B cell (primary cell): ENCODE data around the gene ATP1A4. TPM values are rescaled to one million over a fixed set of nuclear protein-coding genes. Genes with fewer than 3 reads are reported as not detected.

Experiments used
- ATAC-seq: fragments of 200-7000 bp; cut with Tn5 transposase; one replicate; pipeline ENCODE4 v1.10.0; 2021; ENCODE audit warnings: low read depth, mild to moderate bottlenecking, moderate number of reproducible peaks, moderate library complexity
- CTCF ChIA-PET: fragments of 350-600 bp; sonication (Branson Sonifier 250); formaldehyde crosslinking; loops from one replicate; lab custom pipeline; 2021; ENCODE audit warnings: antibody characterized with exemption, inconsistent platforms; lab: Charles Lee
- POLR2A ChIA-PET: fragments of 350-600 bp; sonication (Branson Sonifier 250); formaldehyde crosslinking; loops from one replicate; lab custom pipeline; 2021; ENCODE audit warnings: antibody characterized with exemption; lab: Charles Lee
- DNase-seq: peaks from one replicate; pipeline ENCODE4 v3.0.0; 2013
- H2AFZ ChIP-seq: 2 replicates; pipeline ENCODE4 v1.6.1; 2012; ENCODE audit warnings: mild to moderate bottlenecking, low read depth, low read length; ENCODE audit not compliant: insufficient read depth, poor library complexity, severe bottlenecking
- H3K27ac ChIP-seq, 2 donors: 1 replicate in 1 of 2; 2 replicates in 1 of 2; pipeline ENCODE4 v1.5.1; 2012 to 2013; ENCODE audit warnings: low read length in 2 of 2, mild to moderate bottlenecking in 2 of 2, moderate library complexity in 1 of 2
- H3K27me3 ChIP-seq, 4 experiments: fragments of 200-600 bp in 1 of 4; sonication (generic) in 1 of 4; replicated peaks in 1 of 4; 1 replicate in 2 of 4; 2 replicates in 2 of 4; pipeline versions ENCODE4 v1.6.1 to v1.7.0; 2013 to 2016; ENCODE audit warnings: low read length in 3 of 4, mild to moderate bottlenecking in 2 of 4, mixed read lengths in 1 of 4, moderate library complexity in 1 of 4; ENCODE audit not compliant: insufficient read depth in 4 of 4, control insufficient read depth in 3 of 4; ENCODE audit errors: control extremely low read depth in 1 of 4
- H3K36me3 ChIP-seq, 2 experiments: replicated peaks in 1 of 2; 1 replicate in 1 of 2; 2 replicates in 1 of 2; pipeline versions ENCODE4 v1.6.1 to v1.7.1; 2013; ENCODE audit warnings: low read length in 1 of 2; ENCODE audit not compliant: insufficient read depth in 2 of 2, control insufficient read depth in 1 of 2; ENCODE audit errors: control extremely low read depth in 1 of 2, extremely low read depth in 1 of 2
- H3K4me1 ChIP-seq, 2 donors: fragments of 200-600 bp in 1 of 2; sonication (generic) in 1 of 2; 1 replicate in 1 of 2; 2 replicates in 1 of 2; pipeline versions ENCODE4 v1.5.1 to v1.6.1; 2013 to 2017; ENCODE audit warnings: low read length in 2 of 2; ENCODE audit not compliant: control insufficient read depth in 2 of 2, insufficient read depth in 2 of 2
- H3K4me2 ChIP-seq: replicated peaks from 2 replicates; pipeline ENCODE3; 2012; ENCODE audit warnings: mild to moderate bottlenecking, low read depth, low read length; ENCODE audit not compliant: poor library complexity, severe bottlenecking
- H3K4me3 ChIP-seq, 5 experiments: fragments of 200-600 bp in 1 of 5; sonication (generic) in 1 of 5; 1 replicate in 3 of 5; 2 replicates in 2 of 5; pipeline versions ENCODE4 v1.5.1 to v1.7.0; 2011 to 2016; ENCODE audit warnings: low read length in 4 of 5, mild to moderate bottlenecking in 4 of 5, low read depth in 2 of 5, control low read depth in 1 of 5, moderate library complexity in 1 of 5; ENCODE audit not compliant: insufficient read depth in 1 of 5; ENCODE audit errors: control extremely low read depth in 1 of 5, extremely low read depth in 1 of 5
- H3K79me2 ChIP-seq: fragments of 200-600 bp; sonication (generic); one replicate; pipeline ENCODE4 v1.6.0; 2016; ENCODE audit warnings: low read length; ENCODE audit not compliant: control insufficient read depth, insufficient read depth
- H3K9ac ChIP-seq: fragments of 200-600 bp; sonication (generic); 2 replicates; pipeline ENCODE4 v1.6.1; 2017; ENCODE audit warnings: mild to moderate bottlenecking, low read length, moderate library complexity
- H3K9me3 ChIP-seq, 3 donors: one replicate each; pipeline versions ENCODE4 v1.6.1 to v1.7.1; 2013; ENCODE audit warnings: low read length in 2 of 3; ENCODE audit not compliant: control insufficient read depth in 2 of 3, insufficient read depth in 1 of 3; ENCODE audit errors: control extremely low read depth in 1 of 3
- H4K20me1 ChIP-seq: 2 replicates; pipeline ENCODE4 v1.6.0; 2012; ENCODE audit warnings: mild to moderate bottlenecking, low read length; ENCODE audit not compliant: insufficient read depth, control insufficient read depth, poor library complexity, severe bottlenecking
- H3K27ac Mint-ChIP-seq: one replicate; pipeline ENCODE4 v1.8.0; 2021; ENCODE audit warnings: mixed read lengths
- H3K27me3 Mint-ChIP-seq: one replicate; pipeline ENCODE4 v1.8.0; 2021; ENCODE audit warnings: mixed read lengths
- H3K4me1 Mint-ChIP-seq: one replicate; pipeline ENCODE4 v1.8.0; 2021; ENCODE audit warnings: mixed read lengths
- H3K4me3 Mint-ChIP-seq: one replicate; pipeline ENCODE4 v1.8.0; 2021; ENCODE audit warnings: mixed read lengths
- H3K9me3 Mint-ChIP-seq: one replicate; pipeline ENCODE4 v1.8.0; 2022; ENCODE audit warnings: mixed read lengths; ENCODE audit not compliant: insufficient read depth
- CTCF ChIP-seq: fragments of 200-600 bp; IDR thresholded peaks from one replicate; pipeline ENCODE4 v1.8.0; 2022; ENCODE audit warnings: antibody characterized with exemption, mild to moderate bottlenecking
- EZH2 ChIP-seq: IDR thresholded peaks from 2 replicates; pipeline ENCODE4 v1.6.1; 2012; ENCODE audit warnings: borderline replicate concordance, low read depth, mild to moderate bottlenecking, moderate library complexity, low read length; ENCODE audit not compliant: insufficient read depth, poor library complexity, severe bottlenecking
- WGBS: methylation state at CpG from one replicate; pipeline ENCODE4 v1.1.5; 2013; ENCODE audit warnings: missing lambda C conversion rate; ENCODE audit not compliant: insufficient coverage; 5-methylcytosine and 5-hydroxymethylcytosine counted together
- intact Hi-C: fragments of 100-400 bp; cut with micrococcal nuclease; formaldehyde crosslinking; loops from one replicate; pipeline ENCODE4 v1.10.0; 2022
- polyA plus RNA-seq: library from polyadenylated mRNA; depleted of rRNA; stranded (reverse); fragments of >200 nt; gene quantifications from 2 replicates; pipeline ENCODE4 v1.2.3, GENCODE V29; 2012
- total RNA-seq, 2 donors: library from RNA; stranded (reverse); fragments of 120-200 nt in 1 of 2; gene quantifications; 1 replicate in 1 of 2; 2 replicates in 1 of 2; pipeline versions ENCODE4 v1.2.3 to v1.2.4, GENCODE V29; 2013 to 2022

The ATP1A4 gene
- total and polyA plus RNA-seq, 2 donors (not counting 1 experiment from before 2014, with no cell fraction given), result 0.12 TPM; not detected in 1

DNA sequence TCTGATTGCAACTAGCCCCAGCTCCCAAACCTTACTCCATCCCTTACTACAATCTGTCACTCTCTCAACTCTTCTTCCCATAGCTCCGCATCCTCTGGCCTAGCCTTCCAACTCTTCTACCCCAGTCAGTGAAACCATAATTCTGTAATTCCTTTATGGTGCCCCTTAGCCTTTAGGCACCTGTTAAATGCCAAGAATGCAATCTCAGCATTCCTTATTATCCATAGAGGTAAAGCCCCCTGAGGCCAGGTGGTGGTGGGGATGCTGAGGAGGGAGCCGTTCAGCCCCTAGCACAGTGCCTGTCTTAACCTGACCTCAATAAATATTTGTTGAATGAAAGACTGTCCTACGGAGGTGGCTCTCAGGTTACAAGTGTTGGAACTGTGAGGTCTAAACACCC is 21.8 kb upstream of the ATP1A4 start:
- intact Hi-C loops, result no loop called here
- no peaks in the 10 kb centered on the region for H4K20me1 ChIP-seq
- no peaks in the 10 kb centered on the region for H3K36me3 ChIP-seq
- H2AFZ ChIP-seq, result no peak overlapping the region
- ATAC-seq (no peak), DNase-seq (no peak)
- peaks cover 0 to 11% (median 2%) of the 10 kb centered on the region in 4 experiments for H3K27me3 ChIP-seq
- ChIA-PET POLR2A (no interaction called here), CTCF (interaction anchor here (0.9 kb wide), 1 partner anchor 21 kb away, joined by 3 read pairs; no protein-coding TSS in a partner anchor)
- no peak for TF ChIP-seq EZH2
- no peak for TF ChIP-seq CTCF
- no peaks in the 10 kb centered on the region for H3K4me1 ChIP-seq
- no peaks in the 10 kb centered on the region for H3K9me3 Mint-ChIP-seq
- H3K27ac ChIP-seq, result no peak overlapping the region
- no peaks in the 10 kb centered on the region for H3K79me2 ChIP-seq
- peaks cover 37% of the 10 kb centered on the region for H3K27me3 Mint-ChIP-seq
- H3K4me3 Mint-ChIP-seq, result no peak overlapping the region
- WGBS, result 100% methylated on average over 1 of the region's 3 CpGs
- no peak overlapping the region for H3K27ac Mint-ChIP-seq
- no peak overlapping the region for H3K9ac ChIP-seq
- no peak overlapping the region for H3K4me3 ChIP-seq
- no peaks in the 10 kb centered on the region for H3K4me1 Mint-ChIP-seq
- no peaks in the 10 kb centered on the region for H3K9me3 ChIP-seq
- H3K4me2 ChIP-seq, result no peak overlapping the region

DNA sequence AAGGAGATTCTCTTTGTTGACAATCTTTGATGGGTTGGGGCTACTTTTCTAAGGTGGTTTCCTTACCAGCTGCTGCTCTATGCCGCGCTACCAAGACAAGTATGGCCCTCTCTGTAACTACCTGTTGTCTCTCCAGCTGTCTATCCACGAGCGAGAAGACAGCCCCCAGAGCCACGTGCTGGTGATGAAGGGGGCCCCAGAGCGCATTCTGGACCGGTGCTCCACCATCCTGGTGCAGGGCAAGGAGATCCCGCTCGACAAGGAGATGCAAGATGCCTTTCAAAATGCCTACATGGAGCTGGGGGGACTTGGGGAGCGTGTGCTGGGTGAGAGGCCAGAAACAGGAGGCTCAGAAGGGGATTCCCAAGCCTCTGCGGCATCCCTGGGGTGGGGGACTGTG is 21.4 kb upstream of the ATP1A4 start:
- H3K4me3 Mint-ChIP-seq, result no peak overlapping the region
- CTCF ChIA-PET, result interaction anchor here (0.9 kb wide), 1 partner anchor 21 kb away, joined by 3 read pairs; no protein-coding TSS in a partner anchor
- H3K27ac Mint-ChIP-seq, result no peak overlapping the region
- POLR2A ChIA-PET, result no interaction called here
- Histone ChIP-seq H3K27ac (no peak overlapping the region), H3K36me3 (no peaks in the 10 kb centered on the region), H3K79me2 (no peaks in the 10 kb centered on the region), H3K9me3 (no peaks in the 10 kb centered on the region), H4K20me1 (no peaks in the 10 kb centered on the region), H3K4me2 (no peak overlapping the region), H3K4me3 (no peak overlapping the region), H3K9ac (no peak overlapping the region), H3K4me1 (no peaks in the 10 kb centered on the region), H3K27me3 (peaks cover 0 to 11% (median 2%) of the 10 kb centered on the region in 4 experiments), H2AFZ (no peak overlapping the region)
- no peaks in the 10 kb centered on the region for H3K9me3 Mint-ChIP-seq
- TF ChIP-seq CTCF (no peak), EZH2 (no peak)
- peaks cover 34% of the 10 kb centered on the region for H3K27me3 Mint-ChIP-seq
- 86% methylated on average over 10 of the region's 11 CpGs for WGBS
- intact Hi-C loops, result no loop called here
- DNase-seq (no peak), ATAC-seq (no peak)
- H3K4me1 Mint-ChIP-seq, result no peaks in the 10 kb centered on the region
